8988T (cell line): ENCODE results near the gene LYZL6.
A peak's percentile ranks its signal among the peaks of the same experiment; 100 is the strongest.

Experiments
- DNase-seq: peaks from one replicate; pipeline ENCODE4 v3.0.0; 2011

Gene LYZL6, protein sequence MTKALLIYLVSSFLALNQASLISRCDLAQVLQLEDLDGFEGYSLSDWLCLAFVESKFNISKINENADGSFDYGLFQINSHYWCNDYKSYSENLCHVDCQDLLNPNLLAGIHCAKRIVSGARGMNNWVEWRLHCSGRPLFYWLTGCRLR

DNA sequence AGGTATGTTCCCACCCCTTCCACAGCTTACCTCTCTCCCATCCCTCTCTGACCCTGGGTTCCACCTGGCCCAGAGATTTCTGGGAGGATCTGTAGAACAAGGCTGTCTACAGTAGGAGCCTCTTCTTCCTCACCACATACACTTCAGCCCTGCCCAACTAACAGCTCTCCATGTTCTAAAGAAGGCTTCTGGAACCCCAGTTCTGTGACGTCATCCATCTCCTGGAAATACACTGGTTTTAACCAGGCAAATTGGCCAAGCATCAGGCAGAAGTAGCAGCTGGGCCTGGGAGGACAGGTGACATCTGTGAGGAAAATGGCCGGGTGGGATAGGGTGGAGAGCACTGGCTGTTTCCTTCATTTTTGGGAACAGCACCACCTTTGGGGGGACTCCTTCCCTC, at the start of gene LYZL6:
TSS of gene LYZL6 (minus strand) at position 177 of the 400 bp plus-strand sequence. CDS start 4,357 bp downstream, outside the sequence.
- no peak for DNase-seq

DNA sequence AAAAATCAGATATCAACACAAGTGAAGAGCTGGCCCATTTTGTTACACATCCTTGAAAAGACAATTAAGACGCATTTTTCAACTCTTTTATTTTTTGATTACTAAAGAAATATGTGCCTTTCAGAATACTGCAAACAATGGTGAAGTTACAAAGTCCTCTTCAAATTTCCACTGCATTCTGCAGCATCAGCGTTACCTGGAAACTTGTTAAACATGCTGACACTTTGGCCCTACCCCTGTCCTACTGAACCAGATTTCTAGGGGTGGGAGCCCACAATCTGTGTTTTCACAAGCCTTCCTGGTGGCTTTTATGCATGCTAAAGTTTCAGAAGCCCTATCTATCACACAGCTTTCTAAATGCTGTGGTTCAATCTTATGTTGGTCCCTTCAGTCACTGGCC, 47.6 kb upstream of the LYZL6 start:
- DNase-seq, result no peak

- no peak for DNase-seq
Observed at GRCh38 chr17:35988164-35988563, 44.7 kb upstream of the LYZL6 start.

DNA sequence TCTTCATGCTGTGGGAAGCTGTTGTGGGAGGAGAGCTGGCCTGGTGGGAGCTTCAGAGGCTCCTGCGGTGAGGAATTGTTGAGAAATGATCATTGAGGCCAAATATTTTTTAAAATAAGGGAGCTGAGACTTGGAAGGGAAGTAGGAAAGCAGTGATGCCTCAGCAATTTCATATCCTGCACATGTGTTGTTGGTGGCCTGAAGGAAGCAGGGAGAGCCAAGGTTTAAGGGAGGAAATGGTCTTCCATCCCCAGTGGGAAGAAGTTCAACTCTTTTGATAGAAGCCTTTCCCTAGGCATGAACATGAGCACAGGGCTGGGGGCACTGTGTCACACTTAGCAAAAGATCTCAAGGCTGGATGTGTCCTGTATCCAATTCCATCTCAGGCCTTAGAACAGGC, 43.1 kb upstream of the LYZL6 start, which contains the start of gene CCL14:
TSS of gene CCL14 (minus strand) at position 87 of the 400 bp plus-strand sequence. CDS start at position 7, 80 bp downstream.
- DNase-seq, result no peak

GRCh38 chr17:35984140-35984539, 40.6 kb upstream of the LYZL6 start:
- DNase-seq, result no peak

GRCh38 chr17:35982409-35983191, 39.1 kb upstream of the LYZL6 start:
- no peak for DNase-seq

DNA sequence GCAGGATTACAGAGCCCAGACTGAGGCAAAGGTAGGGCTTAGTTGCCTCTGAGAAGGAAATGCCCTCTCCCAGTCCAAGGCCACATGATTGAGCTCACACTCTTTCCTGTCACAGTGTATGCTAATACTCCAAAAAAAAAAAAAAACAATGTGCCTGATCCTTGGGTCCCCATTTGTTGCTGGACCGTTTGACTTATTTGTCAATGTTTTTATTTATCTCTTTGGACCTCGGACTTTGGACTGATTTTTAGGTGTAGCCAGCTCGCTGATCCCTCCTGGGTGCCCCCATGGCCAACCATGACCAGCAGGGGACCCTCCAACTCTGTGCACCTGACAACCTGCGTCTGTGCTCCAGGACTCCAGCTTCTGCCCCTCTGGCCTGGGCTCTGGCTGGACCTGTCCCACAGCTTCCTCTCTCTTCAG, 38.4 kb upstream of the LYZL6 start:
- DNase-seq, result no peak

DNA sequence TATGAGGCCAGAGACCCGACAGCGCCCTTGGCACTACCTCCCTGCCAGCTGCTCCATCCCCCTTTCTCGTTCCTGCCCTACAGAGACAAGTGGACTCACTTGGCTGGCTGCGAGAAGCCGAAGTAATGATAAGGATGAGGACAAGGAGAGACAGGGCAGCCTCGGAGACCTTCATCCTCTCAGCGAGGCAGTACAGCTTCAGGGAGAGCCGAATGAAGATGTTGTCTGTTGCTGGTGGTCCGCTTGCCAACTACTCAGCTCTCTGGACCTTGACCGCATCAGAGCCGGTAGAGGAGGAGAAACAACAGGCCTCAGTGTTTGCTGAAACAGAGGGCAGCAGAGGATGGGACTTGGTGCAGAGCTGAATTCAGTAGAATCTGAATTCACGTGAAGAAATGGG, 37.7 kb upstream of the LYZL6 start, which contains the start of gene CCL16:
TSS of gene CCL16 (minus strand) at position 252 of the 400 bp plus-strand sequence. CDS start at position 175, 77 bp downstream.
- DNase-seq, result no peak

DNA sequence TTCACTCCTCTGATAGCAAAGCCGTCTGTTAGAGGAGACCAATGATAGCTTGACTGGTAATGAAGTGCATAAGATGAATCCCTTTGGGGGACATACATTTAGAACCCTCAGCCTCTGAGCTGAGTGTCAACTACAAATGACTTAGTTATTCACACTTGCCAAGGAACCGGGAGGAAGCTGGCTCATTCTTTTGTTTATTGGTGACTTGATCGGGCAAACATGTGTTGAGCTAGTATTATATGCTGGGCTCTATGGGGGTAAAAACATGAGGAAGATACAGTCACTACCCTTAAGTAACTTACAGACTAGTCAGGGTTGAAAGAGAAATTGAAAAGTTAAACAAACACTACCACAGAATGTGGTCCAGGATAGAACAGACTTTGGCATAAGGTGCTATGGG, 34.8 kb upstream of the LYZL6 start:
- DNase-seq, result no peak

GRCh38 chr17:35977509-35977908, 34.0 kb upstream of the LYZL6 start:
- DNase-seq, result no peak

GRCh38 chr17:35973333-35974260, 30.1 kb upstream of the LYZL6 start:
- DNase-seq, result no peak

GRCh38 chr17:35972945-35973332, 29.4 kb upstream of the LYZL6 start:
- no peak for DNase-seq

- DNase-seq, result no peak
Observed at GRCh38 chr17:35972535-35972934, 29.0 kb upstream of the LYZL6 start.

DNA sequence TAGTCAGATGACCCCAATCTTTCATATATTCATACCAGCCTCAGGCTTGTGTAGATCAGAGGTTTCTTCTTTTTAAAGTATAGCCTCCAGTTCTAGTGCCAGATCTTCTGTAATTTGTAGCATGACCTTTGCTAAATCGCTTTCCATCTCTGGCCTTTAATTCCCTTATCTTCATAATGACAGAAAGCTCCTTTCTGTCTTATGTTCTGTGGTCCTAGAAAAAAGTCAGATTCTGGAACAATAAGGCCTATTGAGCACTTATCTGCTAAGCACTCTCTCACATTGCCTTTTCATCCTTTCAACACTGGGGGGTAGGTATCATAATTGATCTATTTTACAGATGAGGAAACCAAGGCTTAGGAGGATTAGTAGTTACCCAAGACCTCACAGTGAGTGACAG, 28.6 kb upstream of the LYZL6 start:
- no peak for DNase-seq

GRCh38 chr17:35969558-35970380, 26.3 kb upstream of the LYZL6 start:
- DNase-seq, result peak; percentile 20

GRCh38 chr17:35968520-35969054, 25.1 kb upstream of the LYZL6 start:
- no peak for DNase-seq

GRCh38 chr17:35965272-35965671, 21.8 kb upstream of the LYZL6 start:
- DNase-seq, result no peak

GRCh38 chr17:35963663-35964062, 20.1 kb upstream of the LYZL6 start:
- DNase-seq, result no peak

GRCh38 chr17:35953720-35954119, 10.2 kb upstream of the LYZL6 start:
- DNase-seq, result no peak

DNA sequence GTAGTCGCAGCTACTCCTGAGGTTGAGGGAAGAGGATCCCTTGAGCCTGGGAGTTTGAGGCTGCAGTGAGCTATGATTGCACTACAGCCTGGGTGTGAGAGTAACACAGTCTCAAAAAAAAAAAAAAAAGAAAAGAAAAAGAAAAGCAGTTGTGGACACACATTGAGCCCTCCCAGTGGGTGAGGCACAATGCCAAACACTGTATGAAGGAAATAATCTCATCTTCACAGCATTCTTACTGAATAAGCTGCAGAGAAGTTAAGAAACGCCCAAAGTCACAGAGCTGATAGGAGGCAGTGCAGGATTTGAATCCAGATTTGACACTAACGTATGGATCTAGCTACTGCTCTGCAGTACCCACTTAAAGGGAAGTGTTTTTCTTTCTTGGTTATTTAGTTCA, 5.9 kb upstream of the LYZL6 start:
- DNase-seq, result no peak

DNA sequence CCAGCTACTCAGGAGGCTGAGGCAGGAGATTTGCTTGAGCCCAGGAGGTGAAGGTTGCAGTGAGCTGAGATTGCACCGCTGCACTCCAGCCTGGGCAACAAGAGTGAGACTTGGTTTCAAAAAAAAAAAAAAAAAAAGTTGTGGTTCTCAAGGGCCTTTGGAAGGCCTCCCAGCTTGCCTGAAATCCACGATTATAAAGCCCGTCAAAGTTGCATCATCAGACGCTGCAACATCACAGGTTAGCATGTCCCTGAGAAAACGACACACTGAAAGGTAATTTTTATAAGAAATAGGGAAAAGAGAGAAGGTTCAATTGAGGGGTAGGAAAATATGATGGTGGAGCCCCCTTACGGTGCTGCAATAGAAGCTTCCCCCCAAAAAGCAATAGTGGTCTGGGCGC, 4.6 kb upstream of the LYZL6 start:
- DNase-seq, result no peak

DNA sequence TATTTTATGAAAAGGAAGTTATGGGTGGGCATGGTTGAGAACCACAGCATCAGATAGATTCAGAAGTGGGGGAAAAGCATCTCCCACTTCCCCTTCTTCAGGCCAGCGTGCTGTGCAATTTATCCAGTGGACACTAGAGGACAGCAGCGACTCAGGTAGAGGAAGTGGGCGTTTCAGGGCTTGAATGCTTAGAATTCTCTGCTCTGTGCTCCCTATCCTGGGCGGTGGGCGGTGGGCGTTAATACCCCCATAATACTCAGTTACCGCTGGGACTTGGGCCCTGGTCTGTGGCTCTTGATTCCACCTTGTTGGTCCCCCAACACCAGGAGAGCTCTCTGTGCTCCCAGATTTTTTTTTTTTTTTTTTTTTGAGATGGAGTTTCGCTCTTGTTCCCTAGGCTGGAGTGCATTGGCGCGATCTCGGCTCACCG, 3.7 kb upstream of the LYZL6 start:
- no peak for DNase-seq
